Fibroblast of peridontal ligament (primary cell): ENCODE measurements around the gene NDUFA9.

ENCODE experiments used
- DNase-seq: peaks from one replicate; pipeline ENCODE4 v3.0.0-alpha.2; 2010; ENCODE audit errors: extremely low read depth

Gene NDUFA9

GRCh38 chr12:4690760-4691159 is 41.8 kb downstream of the NDUFA9 start:
- no peak for DNase-seq
